Measurements from ENCODE around the gene SLC6A12.

Gene SLC6A12

DNA sequence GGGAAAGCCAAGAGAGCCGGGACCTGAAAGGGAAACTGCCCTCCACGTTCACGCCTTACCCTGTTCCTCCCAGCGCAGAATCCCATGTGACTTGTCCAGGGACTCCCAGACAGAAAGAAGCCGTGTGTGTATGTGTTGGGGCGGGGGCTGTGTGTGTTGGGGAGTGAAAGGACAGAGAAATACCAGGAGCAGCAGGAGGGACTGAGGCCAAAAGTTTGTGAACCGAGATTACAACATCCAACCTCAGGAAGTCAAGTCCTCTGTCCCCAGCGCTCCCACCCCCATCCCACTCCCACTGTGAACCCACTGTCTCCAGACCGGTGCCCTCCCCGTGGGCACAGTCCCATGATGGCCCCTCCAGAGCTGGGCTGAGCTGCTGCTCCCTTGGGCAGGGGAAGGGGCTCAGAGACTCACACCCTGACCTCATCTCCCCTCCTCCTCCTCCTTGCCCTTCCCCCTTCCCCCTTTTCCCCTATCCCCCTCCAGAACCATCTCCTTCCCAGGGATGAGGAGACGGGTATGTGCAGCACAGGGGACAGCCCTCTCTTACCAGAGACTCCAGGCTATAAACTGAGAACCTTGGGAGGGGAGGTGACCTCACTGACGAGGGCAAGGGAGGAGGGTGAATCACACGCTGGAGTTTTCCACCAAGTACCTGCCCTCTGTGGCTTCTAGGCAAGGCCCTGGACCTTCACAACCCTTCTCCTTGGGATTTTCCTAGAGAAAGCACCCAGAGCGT is at the start of gene SLC6A12:
Gene SLC6A12 (minus strand): TSS at position 155 of the 739 bp plus-strand sequence. CDS start 4,171 bp downstream, outside the sequence.
- in situ Hi-C loops (cut with MboI; ENCODE audit: low sequenced_read_pairs), result no loop called here

- in situ Hi-C loops (cut with MboI; ENCODE audit: low sequenced_read_pairs), result no loop called here
Measured at GRCh38 chr12:263574-263973, 49.6 kb upstream of the SLC6A12 start.

GRCh38 chr12:262817-263216 is 48.9 kb upstream of the SLC6A12 start, which contains the start of gene SLC6A13:
TSS of gene SLC6A13 (minus strand) at chr12:262836. CDS start at chr12:260052, 2,784 bp downstream.
- in situ Hi-C loops (cut with MboI; ENCODE audit: low sequenced_read_pairs), result no loop called here

GRCh38 chr12:262113-262512 is 48.2 kb upstream of the SLC6A12 start:
- in situ Hi-C loops (cut with MboI; ENCODE audit: low sequenced_read_pairs), result no loop called here

DNA sequence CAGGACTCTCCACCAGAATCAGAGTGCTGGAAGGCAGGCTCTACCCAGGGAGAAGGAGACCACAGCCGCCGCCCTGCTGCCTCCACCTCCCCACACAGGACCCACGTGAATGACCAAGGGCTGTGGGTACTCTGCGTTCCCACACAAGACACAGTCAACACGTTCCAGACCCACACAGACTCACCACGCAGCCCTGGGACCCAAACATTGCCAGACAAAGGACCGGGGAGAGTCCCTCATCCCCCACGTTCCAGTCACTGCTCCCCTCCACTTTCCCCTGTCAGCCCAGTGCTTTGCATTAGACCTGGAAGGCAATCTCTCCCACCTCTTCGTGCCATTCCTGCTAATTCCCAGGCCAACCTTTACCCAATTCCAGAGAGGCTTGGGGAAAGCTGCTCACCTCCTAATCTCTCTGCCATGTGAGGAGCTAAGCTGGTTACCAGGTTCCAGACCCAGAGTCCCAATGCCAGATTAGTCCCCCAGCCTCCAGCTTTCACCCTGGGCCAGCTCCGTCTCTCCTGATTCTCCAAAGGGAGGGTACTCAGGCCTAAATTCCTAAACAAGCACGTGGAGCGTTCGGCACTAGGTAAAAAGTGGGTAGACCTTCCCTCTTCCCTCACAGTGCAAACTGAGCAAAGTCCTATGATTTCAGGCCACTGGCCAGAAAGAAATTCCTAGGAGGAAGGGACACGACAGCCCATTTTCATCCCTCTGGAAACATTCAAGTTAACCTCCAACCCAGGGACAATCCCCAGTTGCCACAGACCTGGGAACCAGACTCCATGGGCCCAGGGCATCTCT is 43.8 kb upstream of the SLC6A12 start:
- in situ Hi-C loops (cut with MboI; ENCODE audit: low sequenced_read_pairs), result no loop called here

DNA sequence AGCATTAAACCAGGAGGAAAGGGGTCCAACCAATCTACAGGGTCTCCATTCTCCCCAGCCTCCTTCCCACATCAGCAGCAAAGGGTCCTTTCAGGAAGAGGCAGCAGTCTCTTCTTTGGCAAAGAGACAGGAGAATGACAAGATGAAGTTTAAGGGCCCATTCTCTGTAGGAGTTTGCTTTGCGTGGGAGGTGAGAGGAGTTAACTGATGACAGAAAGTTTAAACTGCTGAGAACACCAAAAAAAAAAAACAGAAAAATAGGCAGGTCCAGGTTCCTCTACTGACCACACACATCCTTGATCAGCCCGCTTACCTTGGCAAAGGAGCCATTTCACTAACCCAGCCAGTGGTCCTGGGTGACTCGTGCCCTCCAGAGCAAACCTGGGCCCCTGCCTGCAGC is 43.0 kb upstream of the SLC6A12 start:
- in situ Hi-C loops (cut with MboI; ENCODE audit: low sequenced_read_pairs), result no loop called here

- in situ Hi-C loops (cut with MboI; ENCODE audit: low sequenced_read_pairs), result no loop called here
Measured at GRCh38 chr12:256225-256624, 42.3 kb upstream of the SLC6A12 start.

DNA sequence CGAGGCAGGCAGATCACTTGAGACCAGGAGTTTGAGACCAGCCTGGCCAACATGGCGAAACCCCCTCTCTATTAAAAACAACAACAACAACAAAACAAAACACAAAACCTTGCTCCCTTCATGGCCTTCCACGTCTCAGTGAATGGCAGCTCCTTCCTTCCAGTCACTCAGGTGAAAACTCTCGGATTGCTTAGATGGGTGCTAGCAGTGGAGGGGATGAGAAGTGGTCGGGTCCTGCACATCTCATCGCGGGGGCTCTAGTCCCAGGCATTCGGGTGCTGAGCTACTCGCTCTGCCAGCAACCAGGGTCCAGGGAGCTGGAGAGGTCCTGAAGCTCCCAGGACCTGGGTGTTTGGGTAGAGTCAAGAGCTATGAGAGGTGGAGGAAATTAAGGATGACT is 41.0 kb upstream of the SLC6A12 start:
- in situ Hi-C loops (cut with MboI; ENCODE audit: low sequenced_read_pairs), result no loop called here

- in situ Hi-C loops (cut with MboI; ENCODE audit: low sequenced_read_pairs), result no loop called here
Measured at GRCh38 chr12:254039-254438, 40.1 kb upstream of the SLC6A12 start.

DNA sequence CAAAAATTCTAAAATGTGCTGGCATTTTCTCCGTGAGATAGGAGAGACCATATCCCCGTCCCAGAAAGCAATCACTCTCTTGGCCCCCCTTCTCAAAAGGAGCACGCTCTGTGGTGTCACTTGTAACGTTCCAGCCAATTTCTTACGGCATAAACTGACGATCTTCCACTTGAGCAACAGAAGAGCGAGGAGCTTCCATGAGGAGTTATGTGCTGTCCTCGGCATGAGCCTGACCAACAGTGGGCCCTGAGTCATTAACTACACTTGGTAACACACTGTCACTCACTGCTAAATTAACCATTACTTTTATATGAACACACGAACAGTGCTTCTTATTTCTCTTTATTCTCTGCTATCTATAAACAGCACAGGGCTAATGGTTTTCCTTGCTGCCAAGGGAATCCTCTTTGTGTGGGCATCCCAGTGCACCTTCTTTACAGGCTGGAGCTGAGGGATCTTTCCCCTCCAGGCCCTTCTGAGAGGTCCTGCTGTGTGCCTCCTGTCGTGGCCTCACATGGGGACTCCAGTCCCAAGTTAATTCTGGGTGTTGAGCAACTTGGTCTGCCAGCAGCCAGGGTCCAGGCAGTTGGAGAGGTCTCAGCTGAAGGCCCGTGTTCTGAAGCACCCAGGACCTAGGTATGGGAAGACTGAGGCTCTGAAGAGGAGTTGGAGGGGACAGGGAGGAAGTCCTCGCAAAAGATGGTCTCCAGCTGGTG is 39.3 kb upstream of the SLC6A12 start:
- in situ Hi-C loops (cut with MboI; ENCODE audit: low sequenced_read_pairs), result no loop called here

DNA sequence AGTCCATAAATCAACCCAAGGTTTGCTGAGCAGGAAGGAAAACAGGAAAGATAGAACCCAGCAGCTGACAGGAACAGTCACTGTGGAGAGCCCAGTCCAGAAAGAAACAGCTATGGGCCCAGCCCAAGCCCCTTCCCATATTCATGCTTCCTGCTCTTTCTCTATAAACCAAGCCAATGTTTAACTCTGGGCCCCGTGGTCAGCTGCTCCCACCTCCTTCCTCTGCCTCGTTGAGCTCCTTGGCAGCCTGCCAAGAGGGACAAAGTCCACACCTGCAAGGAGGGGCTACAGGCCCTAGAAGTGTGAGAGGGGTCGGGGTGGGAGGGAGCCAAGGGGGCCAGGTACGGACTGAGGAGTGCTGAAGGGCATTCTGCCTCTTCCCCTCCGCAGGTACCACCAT is 38.7 kb upstream of the SLC6A12 start:
- in situ Hi-C loops (cut with MboI; ENCODE audit: low sequenced_read_pairs), result no loop called here

DNA sequence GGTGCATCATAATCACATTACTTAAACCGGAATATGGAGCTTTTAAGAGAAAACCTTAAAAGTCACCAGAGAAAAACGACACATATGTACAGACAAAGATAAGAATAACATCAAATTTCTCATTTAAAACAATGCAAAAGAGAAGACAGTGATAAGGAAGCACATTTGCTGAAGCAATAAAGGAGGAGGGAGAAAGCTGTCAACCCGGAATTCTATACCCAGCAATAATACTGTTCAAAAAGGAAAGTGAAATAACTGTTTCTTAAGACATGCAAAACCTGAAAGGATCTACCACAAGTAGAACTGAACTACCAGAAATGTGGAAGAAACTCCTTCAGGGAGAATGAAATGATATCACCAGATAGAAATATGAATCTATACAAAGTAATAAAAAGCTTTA is 33.3 kb upstream of the SLC6A12 start:
- in situ Hi-C loops (cut with MboI; ENCODE audit: low sequenced_read_pairs), result no loop called here

- in situ Hi-C loops (cut with MboI; ENCODE audit: low sequenced_read_pairs), result no loop called here
Measured at GRCh38 chr12:243381-243780, 29.4 kb upstream of the SLC6A12 start.

- in situ Hi-C loops (cut with MboI; ENCODE audit: low sequenced_read_pairs), result no loop called here
Measured at GRCh38 chr12:242496-242895, 28.5 kb upstream of the SLC6A12 start.

DNA sequence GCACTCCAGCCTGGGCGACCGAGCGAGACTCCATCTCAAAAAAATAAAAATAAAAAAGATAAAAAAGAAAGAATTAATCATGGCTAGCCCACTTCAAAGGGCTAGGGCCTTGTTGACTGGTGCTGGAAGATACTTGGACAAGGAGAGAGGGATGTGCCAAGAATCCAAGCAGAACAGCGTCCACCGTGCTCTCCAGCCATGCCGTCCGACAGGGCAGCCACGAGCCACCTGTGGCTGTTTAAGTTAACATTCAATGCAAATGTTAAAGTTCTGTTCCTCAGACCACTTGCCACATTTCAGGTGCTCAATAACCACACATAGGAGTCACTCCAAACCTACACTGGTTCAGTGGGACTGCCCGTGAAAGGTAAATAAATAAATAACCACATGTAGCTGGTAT is 27.3 kb upstream of the SLC6A12 start:
- in situ Hi-C loops (cut with MboI; ENCODE audit: low sequenced_read_pairs), result no loop called here

GRCh38 chr12:240566-240965 is 26.6 kb upstream of the SLC6A12 start:
- in situ Hi-C loops (cut with MboI; ENCODE audit: low sequenced_read_pairs), result no loop called here

GRCh38 chr12:238736-239398 is 24.9 kb upstream of the SLC6A12 start:
- in situ Hi-C loops (cut with MboI; ENCODE audit: low sequenced_read_pairs), result no loop called here

DNA sequence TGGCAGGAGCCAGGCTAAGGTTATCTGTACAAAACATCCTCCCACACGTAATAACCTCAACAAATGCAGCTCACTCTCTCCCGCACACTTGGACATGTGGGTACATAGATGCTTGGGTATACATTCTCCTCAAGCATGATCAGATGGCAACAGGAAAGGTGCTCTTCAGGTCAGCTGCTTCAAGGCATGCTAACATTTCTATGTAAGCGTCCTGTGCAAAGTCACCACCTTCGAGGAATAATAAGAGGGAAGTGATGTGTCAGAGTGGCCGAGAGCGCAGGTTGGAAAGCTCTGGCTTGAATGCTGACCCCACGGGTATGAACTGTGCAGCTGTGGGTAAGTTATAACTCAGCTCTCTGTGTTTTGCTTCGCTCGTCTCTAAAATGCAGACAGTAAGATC is 24.2 kb upstream of the SLC6A12 start:
- in situ Hi-C loops (cut with MboI; ENCODE audit: low sequenced_read_pairs), result no loop called here

DNA sequence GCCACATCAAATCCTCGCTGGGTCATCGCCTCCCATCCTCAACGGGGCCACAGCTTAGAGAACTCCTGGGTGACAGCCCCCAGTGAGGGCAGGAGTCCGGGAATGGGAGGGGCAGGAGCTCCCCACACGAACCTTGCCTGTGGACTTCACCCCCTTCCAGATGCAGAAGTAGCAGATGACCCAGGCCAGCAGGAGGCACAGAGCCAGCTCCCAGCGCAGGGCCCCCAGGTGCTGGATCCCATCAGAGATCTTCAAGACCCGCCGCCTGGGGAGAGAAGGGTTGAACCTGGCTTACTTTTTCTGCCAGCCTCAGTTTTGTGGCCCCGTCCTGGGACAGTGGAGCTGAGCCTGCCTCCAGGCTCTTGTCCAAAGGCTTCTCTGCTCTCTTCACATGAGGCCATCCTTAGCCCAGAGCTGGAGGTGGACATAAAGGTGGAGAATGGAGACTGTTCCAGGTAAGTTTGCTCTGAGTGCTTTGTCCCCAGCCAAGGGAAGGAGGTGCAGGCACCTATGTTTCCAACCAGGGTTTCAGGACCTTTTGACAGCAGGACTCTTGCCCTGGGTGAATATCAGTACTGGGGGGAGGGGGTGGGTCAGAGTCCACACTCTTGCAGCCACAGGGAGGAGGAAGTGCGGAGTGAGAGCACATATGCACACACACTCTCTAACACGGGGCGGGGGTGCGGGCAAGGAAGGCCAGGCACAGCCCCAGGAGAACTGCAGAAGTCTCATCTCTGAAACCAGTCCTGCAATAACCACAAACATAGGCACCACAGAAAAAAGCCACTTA is 23.3 kb upstream of the SLC6A12 start:
- in situ Hi-C loops (cut with MboI; ENCODE audit: low sequenced_read_pairs), result no loop called here

DNA sequence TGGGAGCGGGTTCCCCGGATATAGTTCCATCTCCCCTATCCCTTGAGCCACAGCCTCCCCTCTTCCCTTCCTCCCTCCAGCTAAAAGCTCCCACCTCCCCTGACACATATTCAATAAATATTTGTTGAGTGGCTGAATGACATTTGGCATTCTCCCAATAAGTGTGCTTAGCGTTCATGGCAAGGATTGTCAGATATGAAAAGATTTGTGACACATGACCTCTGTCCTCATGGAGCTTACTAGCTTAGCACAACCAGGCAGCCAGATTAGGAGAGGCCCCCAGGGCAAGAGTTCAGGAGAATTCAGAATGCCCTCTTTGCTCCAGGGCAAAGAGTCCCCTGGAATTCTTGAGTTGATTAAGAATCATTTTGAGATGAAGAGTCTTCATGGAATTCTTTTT is 22.5 kb upstream of the SLC6A12 start:
- in situ Hi-C loops (cut with MboI; ENCODE audit: low sequenced_read_pairs), result no loop called here

Measured in HL-60/S4 (cell line).